Neuronal stem cell (in vitro differentiated cells): Measurements from ENCODE around the gene TXNL4A.

Experiments
- DNase-seq: peaks from one replicate; pipeline ENCODE4 v3.0.0-alpha.2; 2013; ENCODE audit warnings: low spot score
- H2AFZ ChIP-seq: one replicate; pipeline ENCODE4 v1.6.1; 2013; ENCODE audit warnings: mild to moderate bottlenecking, low read length, inconsistent platforms
- H2AK5ac ChIP-seq: 2 replicates; pipeline ENCODE4 v1.6.1; 2013; ENCODE audit warnings: low read depth, mild to moderate bottlenecking, inconsistent platforms, low read length, moderate library complexity, mixed read lengths
- H2BK120ac ChIP-seq: 2 replicates; pipeline ENCODE4 v1.6.1; 2013; ENCODE audit warnings: low read depth, mild to moderate bottlenecking, inconsistent platforms, low read length, moderate library complexity, mixed read lengths
- H2BK12ac ChIP-seq: one replicate; pipeline ENCODE4 v1.6.1; 2013; ENCODE audit warnings: low read length, inconsistent platforms
- H2BK15ac ChIP-seq: 2 replicates; pipeline ENCODE4 v1.6.1; 2013; ENCODE audit warnings: mild to moderate bottlenecking, low read length, inconsistent platforms, mixed read lengths
- H2BK5ac ChIP-seq: one replicate; pipeline ENCODE4 v1.6.1; 2013; ENCODE audit warnings: inconsistent platforms, mild to moderate bottlenecking, low read length, moderate library complexity
- H3K14ac ChIP-seq: one replicate; pipeline ENCODE4 v1.6.1; 2013; ENCODE audit warnings: low read length, inconsistent platforms
- H3K18ac ChIP-seq: 2 replicates; pipeline ENCODE4 v1.6.1; 2013; ENCODE audit warnings: low read length, inconsistent platforms
- H3K23ac ChIP-seq: 2 replicates; pipeline ENCODE4 v1.6.1; 2013; ENCODE audit warnings: low read depth, mild to moderate bottlenecking, mixed read lengths, low read length, inconsistent platforms; ENCODE audit not compliant: poor library complexity
- H3K27ac ChIP-seq: replicated peaks from 3 replicates; pipeline ENCODE4 v1.5.1; 2013; ENCODE audit warnings: low read length, inconsistent platforms
- H3K27me3 ChIP-seq, 3 experiments: 2 replicates each; pipeline ENCODE4 v1.6.1; 2013; ENCODE audit warnings: low read length in 3 of 3, mild to moderate bottlenecking in 2 of 3, inconsistent platforms in 1 of 3, low read depth in 1 of 3, mixed read lengths in 1 of 3, moderate library complexity in 1 of 3; ENCODE audit not compliant: control insufficient read depth in 3 of 3, insufficient read depth in 3 of 3
- H3K36me3 ChIP-seq, 2 donors: replicated peaks in 1 of 2; 2 replicates each; pipeline ENCODE4 v1.6.1; 2013; ENCODE audit warnings: low read length in 2 of 2; ENCODE audit not compliant: control insufficient read depth in 2 of 2, insufficient read depth in 2 of 2
- H3K4ac ChIP-seq: 2 replicates; pipeline ENCODE4 v1.6.1; 2013; ENCODE audit warnings: inconsistent platforms, mild to moderate bottlenecking, low read length, moderate library complexity
- H3K4me1 ChIP-seq, 2 donors: 1 replicate in 1 of 2; 2 replicates in 1 of 2; pipeline ENCODE4 v1.6.1; 2013; ENCODE audit warnings: low read length in 2 of 2, low read depth in 1 of 2; ENCODE audit not compliant: control insufficient read depth in 2 of 2, insufficient read depth in 1 of 2
- H3K4me2 ChIP-seq: one replicate; pipeline ENCODE4 v1.6.1; 2013; ENCODE audit warnings: mild to moderate bottlenecking, low read length, inconsistent platforms; ENCODE audit not compliant: insufficient read depth, poor library complexity, severe bottlenecking
- H3K4me3 ChIP-seq, 2 donors: 2 replicates each; pipeline ENCODE4 v1.5.1; 2013; ENCODE audit warnings: low read length in 2 of 2, mild to moderate bottlenecking in 2 of 2, inconsistent platforms in 1 of 2, moderate library complexity in 1 of 2
- H3K79me1 ChIP-seq: one replicate; pipeline ENCODE4 v1.6.1; 2013; ENCODE audit warnings: low read depth, mild to moderate bottlenecking, inconsistent platforms, low read length, moderate library complexity
- H3K9ac ChIP-seq: one replicate; pipeline ENCODE4 v1.6.1; 2013; ENCODE audit warnings: mild to moderate bottlenecking, low read depth, low read length, inconsistent platforms; ENCODE audit not compliant: poor library complexity
- H3K9me3 ChIP-seq, 2 donors: replicated peaks in 1 of 2; 2 replicates each; pipeline versions ENCODE3 to v1.6.1; 2013; ENCODE audit warnings: low read length in 2 of 2, mild to moderate bottlenecking in 2 of 2, inconsistent platforms in 1 of 2, low read depth in 1 of 2, mixed read lengths in 1 of 2, moderate library complexity in 1 of 2; ENCODE audit not compliant: control insufficient read depth in 2 of 2, insufficient read depth in 1 of 2
- H4K8ac ChIP-seq: one replicate; pipeline ENCODE4 v1.6.1; 2013; ENCODE audit warnings: low read depth, mild to moderate bottlenecking, inconsistent platforms, low read length, moderate library complexity
- H4K91ac ChIP-seq: one replicate; pipeline ENCODE4 v1.6.1; 2013; ENCODE audit warnings: low read length, low read depth, mild to moderate bottlenecking, inconsistent platforms; ENCODE audit not compliant: poor library complexity
- WGBS, 2 donors: extraction: QIAGEN DNeasy Blood & Tissue Kit; methylation state at CpG; one replicate each; pipeline ENCODE4 v1.1.7; 2013; ENCODE audit warnings: missing lambda C conversion rate in 2 of 2, mixed read lengths in 1 of 2; ENCODE audit not compliant: insufficient read length in 2 of 2, insufficient replicate concordance in 1 of 2; ENCODE audit errors: extremely low coverage in 2 of 2; 5-methylcytosine and 5-hydroxymethylcytosine counted together

TXNL4A gene

GRCh38 chr18:79991494-79991893, 3.1 kb upstream of the TXNL4A start:
- H3K14ac ChIP-seq: no peak overlapping the region
- WGBS, 2 donors: no CpG with 5 or more reads among the region's 2 CpGs

GRCh38 chr18:79989195-79989497, 783 bp upstream of the TXNL4A start:
- H4K91ac ChIP-seq: no peak overlapping the region
- peak overlapping the region in 1 of 2 donors; percentile 98 for H3K4me3 ChIP-seq
- peaks cover 7 to 26% of the 10 kb centered on the region in 2 donors for H3K36me3 ChIP-seq
- no CpG with 5 or more reads among the region's 14 CpGs for WGBS, 2 donors
- H3K4ac ChIP-seq: no peak overlapping the region
- peaks cover 3 to 10% of the 10 kb centered on the region in 2 donors for H3K4me1 ChIP-seq
- H3K18ac ChIP-seq: no peak overlapping the region
- H3K4me2 ChIP-seq: peak overlapping the region; percentile 75
- H2AFZ ChIP-seq: peak overlapping the region; percentile 96
- no peak overlapping the region for H2BK5ac ChIP-seq
- peak overlapping the region; percentile 89 for H2AK5ac ChIP-seq
- no peaks in the 10 kb centered on the region for H3K9me3 ChIP-seq
- no peak overlapping the region for H3K27ac ChIP-seq
- H4K8ac ChIP-seq: no peak overlapping the region
- no peak overlapping the region for H2BK15ac ChIP-seq
- no peak overlapping the region for H3K9ac ChIP-seq
- no peak overlapping the region for H3K14ac ChIP-seq
- no peak overlapping the region for H2BK120ac ChIP-seq
- H3K23ac ChIP-seq: no peak overlapping the region
- no peaks in the 10 kb centered on the region for H3K27me3 ChIP-seq
- no peak for DNase-seq
- peaks cover 5% of the 10 kb centered on the region for H3K79me1 ChIP-seq
- no peak overlapping the region for H2BK12ac ChIP-seq

More at GRCh38 chr18:79991494-79991893, 3.1 kb upstream of the TXNL4A start:
- Histone ChIP-seq H3K9me3 (no peaks in the 10 kb centered on the region), H2BK5ac (no peak overlapping the region), H4K8ac (no peak overlapping the region), H2BK15ac (no peak overlapping the region), H3K36me3 (peaks cover 2 to 3% of the 10 kb centered on the region in 2 donors), H3K4me2 (no peak overlapping the region), H3K9ac (no peak overlapping the region), H3K4me1 (peaks cover 3 to 9% of the 10 kb centered on the region in 2 donors), H3K23ac (no peak overlapping the region), H3K4me3 (no peak overlapping the region), H2AFZ (no peak overlapping the region), H3K27me3 (no peaks in the 10 kb centered on the region), H4K91ac (no peak overlapping the region), H2BK12ac (no peak overlapping the region), H3K27ac (no peak overlapping the region), H2AK5ac (no peak overlapping the region), H2BK120ac (no peak overlapping the region), H3K18ac (no peak overlapping the region), H3K79me1 (peaks cover 5% of the 10 kb centered on the region), H3K4ac (no peak overlapping the region)
- DNase-seq: no peak

DNA sequence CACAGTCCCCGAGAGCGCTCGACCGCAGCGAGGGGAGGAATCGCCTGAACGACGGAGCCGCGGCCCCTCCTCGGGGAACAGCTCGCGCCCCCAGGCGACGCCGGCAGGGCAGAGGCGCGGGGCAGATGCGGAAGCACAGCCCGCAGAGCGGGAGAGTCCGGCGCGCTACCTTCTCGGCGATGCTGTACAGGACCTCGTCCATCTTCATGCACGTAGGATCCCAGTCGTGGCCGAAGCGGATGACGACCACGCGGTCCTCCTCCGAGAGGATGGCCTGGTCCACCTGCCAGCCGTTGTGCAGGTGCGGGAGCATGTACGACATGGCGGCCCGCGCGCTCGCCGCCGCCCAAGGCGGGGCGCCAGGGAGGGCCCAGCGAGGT, 302 bp downstream of the TXNL4A start:
- Histone ChIP-seq H3K4me3 (peak overlapping the region; percentile 98), H3K4ac (peak overlapping the region; percentile 79), H3K4me1 (peaks cover 3 to 10% of the 10 kb centered on the region in 2 donors), H3K79me1 (peaks cover 7% of the 10 kb centered on the region), H3K27me3 (no peaks in the 10 kb centered on the region), H3K4me2 (peak overlapping the region; percentile 72), H3K23ac (peak overlapping the region; percentile 99), H4K8ac (peak overlapping the region; percentile 86), H2BK15ac (no peak overlapping the region), H3K18ac (peak overlapping the region; percentile 96), H3K14ac (peak overlapping the region; percentile 91), H3K9me3 (no peaks in the 10 kb centered on the region), H4K91ac (no peak overlapping the region), H2BK12ac (peak overlapping the region; percentile 68), H2AK5ac (no peak overlapping the region), H2BK5ac (no peak overlapping the region), H2BK120ac (peak overlapping the region; percentile 92), H2AFZ (peak overlapping the region; percentile 96), H3K27ac (peak overlapping the region; percentile 70), H3K9ac (peak overlapping the region; percentile 98), H3K36me3 (peaks cover 9 to 37% of the 10 kb centered on the region in 2 donors)
- DNase-seq: peak; percentile 46
- no CpG with 5 or more reads among the region's 48 CpGs for WGBS, 2 donors

DNA sequence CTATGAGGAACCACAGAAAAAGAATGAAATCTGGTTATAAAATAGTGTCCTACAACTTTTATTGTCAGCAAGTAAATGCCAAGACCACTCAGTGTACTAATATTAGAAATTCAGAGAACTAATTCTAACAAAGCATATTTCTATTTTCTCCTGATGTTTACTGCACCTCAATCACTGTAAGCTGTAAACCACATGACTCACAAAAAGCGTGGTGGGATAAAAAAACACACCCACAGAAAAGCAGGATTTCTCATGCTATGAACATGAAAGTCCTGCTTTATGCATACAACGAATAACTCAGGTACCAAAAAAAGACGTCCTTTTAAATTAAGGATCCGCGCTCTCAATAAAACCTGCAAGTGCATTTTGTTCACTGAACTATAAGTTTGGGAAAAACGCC, 797 bp downstream of the TXNL4A start:
- H2BK5ac ChIP-seq: no peak overlapping the region
- no peak overlapping the region for H3K23ac ChIP-seq
- no peak overlapping the region for H3K4ac ChIP-seq
- H3K27ac ChIP-seq: no peak overlapping the region
- no peak overlapping the region for H3K9ac ChIP-seq
- H2AK5ac ChIP-seq: no peak overlapping the region
- peak overlapping the region; percentile 96 for H2AFZ ChIP-seq
- no CpG with 5 or more reads among the region's 6 CpGs for WGBS, 2 donors
- H3K4me3 ChIP-seq: peak overlapping the region; percentile 98
- no peaks in the 10 kb centered on the region for H3K9me3 ChIP-seq
- no peak overlapping the region for H2BK15ac ChIP-seq
- peaks cover 7% of the 10 kb centered on the region for H3K79me1 ChIP-seq
- H3K36me3 ChIP-seq: peaks cover 11 to 42% of the 10 kb centered on the region in 2 donors
- H3K4me1 ChIP-seq: peaks cover 3 to 10% of the 10 kb centered on the region in 2 donors
- H2BK120ac ChIP-seq: no peak overlapping the region
- no peak overlapping the region for H4K91ac ChIP-seq
- H3K27me3 ChIP-seq: no peaks in the 10 kb centered on the region
- H2BK12ac ChIP-seq: no peak overlapping the region
- no peak overlapping the region for H3K14ac ChIP-seq
- no peak overlapping the region for H4K8ac ChIP-seq
- H3K18ac ChIP-seq: no peak overlapping the region
- no peak for DNase-seq
- peak overlapping the region; percentile 72 for H3K4me2 ChIP-seq
